SK-N-SH (cell line): Measurements from ENCODE around the gene SH2B3. TPM values are rescaled to one million over a fixed set of nuclear protein-coding genes. Genes with fewer than 3 reads are reported as not detected.
"Not testable (repeated sequence)": the region's sequence is repeated elsewhere in the genome, so short reads cannot be mapped to it uniquely, and the experiment has no call there.

ENCODE experiments used
- CTCF ChIA-PET: fragments of 300-600, 350-600 bp; formaldehyde crosslinking; extraction: SDS; loops from one replicate; lab custom pipeline; 2021; lab: Yijun Ruan, JAX
- POLR2A ChIA-PET: fragments of 350-600 bp; sonication (Branson Sonifier 250); formaldehyde crosslinking; extraction: SDS; loops from one replicate; lab custom pipeline; 2020; ENCODE audit warnings: antibody characterized with exemption, inconsistent platforms; lab: Yijun Ruan, JAX
- DNase-seq: peaks from one replicate; pipeline ENCODE4 v3.0.0; 2012
- H2AFZ ChIP-seq: fragments of 200-600 bp; sonication (generic); 2 replicates; pipeline ENCODE4 v1.8.1; 2016; ENCODE audit warnings: antibody characterized with exemption, mild to moderate bottlenecking, low read depth
- H3F3A ChIP-seq: fragments of 200-600 bp; sonication (generic); replicated peaks from 2 replicates; pipeline ENCODE3; 2016; ENCODE audit warnings: antibody characterized with exemption, mild to moderate bottlenecking; ENCODE audit not compliant: insufficient read depth
- H3K27ac ChIP-seq, 2 experiments: fragments of 200-500 bp in 1 of 2; fragments of 200-600 bp in 1 of 2; sonication (Bioruptor generic) in 1 of 2; sonication (generic), shearing (Covaris generic) in 1 of 2; 2 replicates each; pipeline versions ENCODE4 v1.5.1 to v1.6.1; 2014 to 2016; ENCODE audit warnings: low read depth in 2 of 2, inconsistent platforms in 1 of 2, low read length in 1 of 2, mild to moderate bottlenecking in 1 of 2, mixed read lengths in 1 of 2
- H3K27me3 ChIP-seq: fragments of 200-600 bp; sonication (generic), shearing (Covaris generic); 2 replicates; pipeline ENCODE4 v1.6.1; 2016; ENCODE audit warnings: mixed run types; ENCODE audit not compliant: insufficient read depth
- H3K36me3 ChIP-seq, 2 experiments: fragments of 200-500 bp in 1 of 2; fragments of 200-600 bp in 1 of 2; sonication (Bioruptor generic) in 1 of 2; sonication (generic) in 1 of 2; replicated peaks in 1 of 2; 2 replicates each; pipeline versions ENCODE3 to v1.5.1; 2014 to 2016; ENCODE audit warnings: low read length in 1 of 2, mild to moderate bottlenecking in 1 of 2; ENCODE audit not compliant: insufficient read depth in 2 of 2, control insufficient read depth in 1 of 2
- H3K4me1 ChIP-seq, 2 experiments: fragments of 200-500 bp in 1 of 2; fragments of 200-600 bp in 1 of 2; sonication (Bioruptor generic) in 1 of 2; sonication (generic), shearing (Covaris generic) in 1 of 2; 2 replicates each; pipeline versions ENCODE4 v1.5.1 to v1.6.1; 2014 to 2016; ENCODE audit warnings: low read depth in 1 of 2, low read length in 1 of 2, mixed run types in 1 of 2; ENCODE audit not compliant: insufficient read depth in 2 of 2, control insufficient read depth in 1 of 2
- H3K4me2 ChIP-seq: fragments of 200-600 bp; sonication (generic), shearing (Covaris generic); 2 replicates; pipeline ENCODE4 v1.6.1; 2017; ENCODE audit warnings: mixed run types
- H3K4me3 ChIP-seq, 2 experiments: fragments of 200-500 bp in 1 of 2; fragments of 200-600 bp in 1 of 2; sonication (Bioruptor generic) in 1 of 2; sonication (generic), shearing (Covaris generic) in 1 of 2; 2 replicates each; pipeline versions ENCODE4 v1.5.1 to v1.8.1; 2014 to 2016; ENCODE audit warnings: low read depth in 2 of 2, inconsistent platforms in 1 of 2, low read length in 1 of 2, mild to moderate bottlenecking in 1 of 2, mixed read lengths in 1 of 2, moderate library complexity in 1 of 2
- H3K79me2 ChIP-seq: fragments of 200-600 bp; sonication (generic); 2 replicates; pipeline ENCODE4 v1.8.1; 2017; ENCODE audit warnings: mild to moderate bottlenecking; ENCODE audit not compliant: insufficient read depth
- H3K9ac ChIP-seq: fragments of 200-600 bp; sonication (generic); 2 replicates; pipeline ENCODE4 v1.6.1; 2017; ENCODE audit warnings: mixed run types
- H3K9me2 ChIP-seq: fragments of 200-600 bp; sonication (generic); 2 replicates; pipeline ENCODE4 v1.6.1; 2017; ENCODE audit warnings: mixed run types
- H3K9me3 ChIP-seq: fragments of 200-600 bp; sonication (generic); 2 replicates; pipeline ENCODE4 v1.6.1; 2017; ENCODE audit warnings: mixed run types, mild to moderate bottlenecking, moderate library complexity
- H4K20me1 ChIP-seq: fragments of 200-600 bp; sonication (generic); 2 replicates; pipeline ENCODE4 v1.6.1; 2017; ENCODE audit warnings: mild to moderate bottlenecking, mixed run types; ENCODE audit not compliant: insufficient read depth
- FOSL2 ChIP-seq: IDR thresholded peaks from 2 replicates; pipeline ENCODE4 v1.4.0; 2012; ENCODE audit warnings: low read depth, mild to moderate bottlenecking, moderate library complexity, borderline replicate concordance
- FOXJ3 ChIP-seq: sonication (generic); formaldehyde crosslinking; IDR thresholded peaks from 2 replicates; pipeline ENCODE4 v1.5.1; 2020; ENCODE audit warnings: mild to moderate bottlenecking, missing genetic modification reagents
- FOXM1 ChIP-seq: IDR thresholded peaks from 2 replicates; pipeline ENCODE4 v1.4.0; 2012; ENCODE audit warnings: low read depth, mild to moderate bottlenecking
- MEF2A ChIP-seq: IDR thresholded peaks from 2 replicates; pipeline ENCODE4 v1.4.0; 2012; ENCODE audit warnings: low read depth, borderline replicate concordance
- POLR2AphosphoS5 ChIP-seq: IDR thresholded peaks from 2 replicates; pipeline ENCODE4 v1.6.1; 2012; ENCODE audit warnings: low read depth, low read length
- SMC3 ChIP-seq: IDR thresholded peaks from 2 replicates; pipeline ENCODE4 v1.6.1; 2012; ENCODE audit warnings: low read depth, low read length, improper control_type of control experiment
- TAF1 ChIP-seq: IDR thresholded peaks from 2 replicates; pipeline ENCODE4 v1.6.1; 2012; ENCODE audit warnings: low read depth, mild to moderate bottlenecking, low read length, moderate library complexity, borderline replicate concordance
- TCF12 ChIP-seq: IDR thresholded peaks from 2 replicates; pipeline ENCODE4 v1.4.0; 2012
- WGBS: methylation state at CpG from one replicate; pipeline ENCODE4 v1.1.6; 2017; ENCODE audit warnings: low lambda C conversion rate; 5-methylcytosine and 5-hydroxymethylcytosine counted together
- polyA plus RNA-seq, 3 experiments: library from polyadenylated mRNA; depleted of rRNA; stranded (reverse); fragments of >200 nt; gene quantifications; 2 replicates each; pipeline ENCODE4 v1.2.3, GENCODE V29; 2012
- TF ChIP-seq, protein P1 (sequence below): IDR thresholded peaks from 2 replicates; pipeline ENCODE4 v1.4.0; 2012; ENCODE audit warnings: low read depth

Gene SH2B3
- polyA plus RNA-seq, 1 of the 3 experiments (the other 2 are of a cell fraction) = 15.6 TPM

DNA sequence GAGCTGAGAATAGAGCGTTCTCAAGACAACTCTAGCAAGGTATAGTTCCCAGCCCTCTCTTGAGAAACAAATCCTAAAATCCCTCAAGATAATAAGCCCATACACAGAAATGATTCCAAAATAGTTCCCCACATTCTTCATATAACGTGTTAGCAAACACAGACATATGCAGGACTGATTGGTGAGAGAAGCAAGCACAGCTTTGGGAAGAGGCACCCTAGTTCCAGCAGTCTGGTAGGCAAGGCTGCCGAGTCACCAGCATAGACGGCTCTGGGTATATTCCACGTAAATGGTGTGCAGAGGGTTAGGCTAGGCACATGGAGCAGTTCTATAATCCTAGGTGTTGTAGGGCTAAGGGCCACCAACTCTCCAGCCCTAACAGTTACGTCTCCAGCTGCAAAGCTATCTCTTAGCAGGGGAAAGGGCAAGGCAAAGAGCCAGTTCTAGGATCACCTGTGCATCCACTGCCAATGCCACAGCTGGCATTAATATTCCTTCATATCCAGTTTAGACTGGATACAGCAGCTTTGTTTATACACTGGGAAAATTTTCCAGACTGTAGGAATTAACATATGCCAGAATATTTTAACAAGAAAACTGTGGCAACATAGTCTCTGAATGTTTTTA, 52.9 kb downstream of the SH2B3 start (continued):
- TF ChIP-seq POLR2AphosphoS5 (no peak), FOXJ3 (no peak), TAF1 (no peak), FOXM1 (no peak)

DNA sequence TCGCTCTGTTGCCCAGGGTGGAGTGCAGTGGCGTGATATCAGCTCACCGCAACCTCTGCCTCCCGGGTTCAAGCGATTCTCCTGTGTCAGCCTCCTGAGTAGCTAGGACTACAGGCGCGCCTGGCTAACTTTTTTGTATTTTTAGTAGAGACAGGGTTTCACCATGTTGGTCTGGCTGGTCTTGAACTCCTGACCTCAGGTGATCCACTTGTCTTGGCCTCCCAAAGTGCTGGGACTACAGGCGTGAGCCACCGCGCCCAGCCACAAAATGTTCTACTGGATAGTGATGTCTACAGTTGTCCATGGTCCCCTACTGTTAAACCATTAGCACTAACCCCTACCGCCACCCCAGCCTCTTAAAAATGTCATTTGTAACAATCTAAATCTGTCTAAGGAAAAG, 54.4 kb downstream of the SH2B3 start:
- Histone ChIP-seq H3K36me3 (peaks cover 24 to 66% of the 10 kb centered on the region in 2 experiments), H3F3A (peaks cover 48% of the 10 kb centered on the region), H3K79me2 (peaks cover 63% of the 10 kb centered on the region), H3K4me1 (peaks cover 9 to 18% of the 10 kb centered on the region in 2 experiments), H4K20me1 (peaks cover 19% of the 10 kb centered on the region)
- CTCF ChIA-PET = interaction anchor here (6.1 to 28.3 kb wide), 2 partner anchors 9 to 59 kb away, joined by 40 to 618 read pairs; partner anchors contain the start of gene SH2B3
- H3K27ac ChIP-seq, H3K4me2 ChIP-seq, H3K4me3 ChIP-seq, H3K9me3 ChIP-seq, DNase-seq, H3K27me3 ChIP-seq, H3K9ac ChIP-seq, H2AFZ ChIP-seq, H3K9me2 ChIP-seq, POLR2A ChIA-PET: not testable (repeated sequence)
- 96% methylated on average over 11 of the region's 11 CpGs for WGBS

DNA sequence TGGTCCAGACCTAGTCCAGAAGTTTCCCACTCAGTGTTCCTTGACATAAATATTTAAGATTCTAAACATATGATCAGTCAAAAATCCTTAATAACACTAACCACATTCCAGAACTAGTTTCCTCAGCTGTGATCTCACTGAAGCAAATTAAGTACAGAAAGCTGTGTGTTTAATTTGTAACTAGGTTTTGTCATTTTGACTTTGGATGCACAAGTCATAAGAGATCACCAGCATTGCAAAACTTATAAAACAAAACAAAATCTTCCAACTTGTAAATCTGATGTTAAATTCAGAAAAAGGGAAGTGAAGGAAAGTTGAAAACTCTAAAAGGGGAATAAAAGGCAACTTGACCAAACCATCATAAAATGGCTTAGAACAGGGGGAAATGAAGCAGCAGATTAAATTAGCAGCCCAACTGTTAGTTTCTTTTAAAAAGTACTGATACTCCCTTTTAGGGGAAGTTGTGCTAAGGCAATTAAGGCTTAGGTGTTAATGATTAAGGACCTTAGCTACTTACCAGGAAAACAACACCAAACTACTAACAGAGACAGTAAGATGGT, 56.6 kb downstream of the SH2B3 start:
- peaks cover 66% of the 10 kb centered on the region for H3K79me2 ChIP-seq
- TF ChIP-seq FOSL2 = peak; percentile 17; the same call in 1 of the 2 replicates
- TF ChIP-seq MEF2A = no peak
- TF ChIP-seq POLR2AphosphoS5 = peak; percentile 19; the same call in 1 of the 2 replicates
- peak; percentile 82 for TF ChIP-seq TCF12
- TF ChIP-seq SMC3 = no peak
- TF ChIP-seq, protein P1, sequence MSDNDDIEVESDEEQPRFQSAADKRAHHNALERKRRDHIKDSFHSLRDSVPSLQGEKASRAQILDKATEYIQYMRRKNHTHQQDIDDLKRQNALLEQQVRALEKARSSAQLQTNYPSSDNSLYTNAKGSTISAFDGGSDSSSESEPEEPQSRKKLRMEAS = no peak
- peaks cover 19% of the 10 kb centered on the region for H4K20me1 ChIP-seq
- H3K9ac ChIP-seq = peak overlapping the region; percentile 29; the same call in 1 of the 2 replicates
- CTCF ChIA-PET = interaction anchor here (1.3 to 28.3 kb wide), 3 partner anchors 11 to 61 kb away, joined by 3 to 618 read pairs (median 40); partner anchors contain the start of gene SH2B3
- peaks cover 6 to 66% of the 10 kb centered on the region in 2 experiments for H3K36me3 ChIP-seq
- no peak for DNase-seq
- POLR2A ChIA-PET = no interaction called here
- H3K9me3 ChIP-seq = no peaks in the 10 kb centered on the region
- no peaks in the 10 kb centered on the region; the same call in 1 of the 2 replicates for H3K9me2 ChIP-seq
- H3K4me3 ChIP-seq = no peak overlapping the region; a peak in 1 of 4 replicates
- H2AFZ ChIP-seq = no peak overlapping the region
- peaks cover 0 to 13% of the 10 kb centered on the region in 2 experiments; a peak in 2 of 4 replicates for H3K4me1 ChIP-seq
- peak overlapping the region; percentile 34; the same call in 1 of the 2 replicates for H3K4me2 ChIP-seq
- H3K27ac ChIP-seq = peak overlapping the region; percentile 24 to 95; a peak in 3 of 4 replicates
- H3F3A ChIP-seq = peaks cover 40% of the 10 kb centered on the region
- no peaks in the 10 kb centered on the region for H3K27me3 ChIP-seq
